Neural cell (in vitro differentiated cells): ENCODE measurements around the gene OSGEP.

ENCODE experiments used
- CTCF ChIP-seq: fragments of 450-650 bp; IDR thresholded peaks from 2 replicates; pipeline ENCODE4 v1.5.1; 2014; ENCODE audit warnings: antibody characterized with exemption, mild to moderate bottlenecking, moderate library complexity; ENCODE audit not compliant: poor library complexity, severe bottlenecking
- EP300 ChIP-seq: fragments of 450-650 bp; conservative IDR thresholded peaks from 2 replicates; pipeline ENCODE4 v1.6.1; 2014; ENCODE audit warnings: antibody characterized with exemption, mild to moderate bottlenecking, moderate library complexity; ENCODE audit not compliant: poor library complexity, severe bottlenecking
- EZH2 ChIP-seq: fragments of 200-600, 300-800 bp; shearing (Covaris generic), sonication (generic); IDR thresholded peaks from 2 replicates; pipeline ENCODE4 v1.6.1; 2014; ENCODE audit warnings: antibody characterized with exemption, low read length, borderline replicate concordance, mild to moderate bottlenecking; ENCODE audit not compliant: insufficient read depth, poor library complexity, severe bottlenecking
- TAF1 ChIP-seq: IDR thresholded peaks from 2 replicates; pipeline ENCODE4 v1.6.1; 2012; ENCODE audit warnings: low read depth

- TF ChIP-seq CTCF: no peak
- TF ChIP-seq TAF1: no peak
- TF ChIP-seq EZH2: no peak
- TF ChIP-seq EP300: no peak
These were observed 15.4 kb upstream of the OSGEP start for GRCh38 chr14:20469890-20470602.
